ENCODE data around the gene CLDN17.
A peak's percentile ranks its signal among the peaks of the same experiment; 100 is the strongest.

Gene CLDN17

DNA sequence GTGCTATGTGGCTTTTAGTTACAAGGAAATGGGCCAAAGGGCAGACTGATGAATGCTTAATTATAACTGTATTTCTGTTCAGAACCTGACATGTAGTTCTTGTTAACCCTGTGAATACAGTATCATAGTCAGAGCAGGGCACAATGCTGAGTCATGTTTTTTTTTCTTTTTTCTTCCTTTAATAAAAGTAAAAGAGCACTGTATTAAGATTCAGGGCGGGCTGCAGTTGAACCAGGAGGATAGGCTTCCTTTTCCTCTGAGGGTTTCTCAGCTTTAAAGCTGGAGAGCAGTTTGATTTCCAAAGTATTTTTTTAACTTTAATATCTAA, 40.6 kb upstream of the CLDN17 start:
- Histone ChIP-seq H3K4me1 (ENCODE audit: control insufficient read depth, insufficient read depth, low read depth, low read length) (no peaks in the 10 kb centered on the region), H3K27me3 (ENCODE audit: control insufficient read depth in 1 of 2, insufficient read depth in 1 of 2, low read length in 2 of 2) (no peaks in the 10 kb centered on the region), H3K79me1 (replicated peaks; ENCODE audit: low read length, poor library complexity, severe bottlenecking) (no peaks in the 10 kb centered on the region), H2BK15ac (ENCODE audit: low read depth, poor library complexity, severe bottlenecking) (no peak overlapping the region), H4K91ac (ENCODE audit: low read length) (no peak overlapping the region), H3K23ac (ENCODE audit: low read length in 2 of 2) (no peak overlapping the region), H3K4me3 (ENCODE audit: insufficient read depth in 1 of 2, low read depth in 1 of 2, low read length in 2 of 2) (peak overlapping the region in 1 of 2 experiments; percentile 21), H3K9ac (ENCODE audit: low read length) (peak overlapping the region; percentile 81), H3K27ac (ENCODE audit: low read length, poor library complexity, severe bottlenecking) (no peak overlapping the region), H4K8ac (ENCODE audit: low read length) (no peak overlapping the region), H3K4me2 (ENCODE audit: low read length, poor library complexity, severe bottlenecking) (no peak overlapping the region), H3K14ac (ENCODE audit: low read length in 2 of 2) (no peak overlapping the region), H3K18ac (ENCODE audit: low read depth in 1 of 2, low read length in 2 of 2) (no peak overlapping the region), H3K9me3 (ENCODE audit: control insufficient read depth, low read length) (no peaks in the 10 kb centered on the region), H2BK12ac (ENCODE audit: low read length in 2 of 2) (no peak overlapping the region), H2BK120ac (ENCODE audit: low read depth, low read length) (no peak overlapping the region), H2BK5ac (ENCODE audit: low read depth, low read length, poor library complexity, severe bottlenecking) (no peak overlapping the region), H3K4ac (ENCODE audit: low read depth in 1 of 2, low read length in 2 of 2) (no peak overlapping the region), H2AK5ac (ENCODE audit: low read length, severe bottlenecking) (no peak overlapping the region), H3K36me3 (ENCODE audit: control insufficient read depth in 1 of 2, insufficient read depth in 2 of 2, low read depth in 1 of 2, low read length in 2 of 2) (no peaks in the 10 kb centered on the region), H2AFZ (ENCODE audit: low read depth, low read length) (no peak overlapping the region)
- DNase-seq: no peak
- WGBS: no CpG with 5 or more reads among the region's 1 CpG

DNA sequence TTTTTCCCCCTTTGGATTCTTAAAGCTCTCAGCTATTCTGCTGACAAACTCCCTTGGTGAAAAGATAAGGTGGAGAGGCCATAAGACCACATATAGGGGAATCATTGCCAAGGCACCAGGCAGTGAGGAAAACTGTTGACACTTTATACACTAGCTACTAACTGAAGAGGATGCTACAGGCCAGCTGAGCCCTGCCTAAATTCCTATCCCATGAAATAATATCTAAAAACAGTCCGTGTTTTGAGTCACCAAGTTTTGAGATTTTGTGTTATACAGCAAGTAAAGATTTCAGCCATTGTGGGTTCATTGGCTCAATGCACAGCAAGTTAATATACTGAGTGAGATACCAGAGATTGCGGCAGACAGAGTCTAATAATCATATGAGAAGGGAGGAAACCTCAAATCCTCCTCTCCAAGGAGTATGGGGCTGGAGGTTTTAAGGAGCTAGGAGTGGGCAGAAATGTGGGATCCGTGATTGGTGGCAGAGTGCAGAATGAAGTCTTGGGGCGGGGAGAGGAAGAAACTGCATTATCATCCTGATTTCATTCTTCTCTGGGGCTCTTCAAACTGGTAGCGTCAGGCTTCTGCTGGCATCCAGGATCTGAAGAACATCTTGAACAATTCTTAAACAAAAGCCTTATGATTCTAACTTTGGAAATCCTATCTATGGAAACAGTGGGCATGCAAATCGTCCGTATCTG, 40.1 kb upstream of the CLDN17 start:
- Histone ChIP-seq H3K79me1 (replicated peaks; ENCODE audit: low read length, poor library complexity, severe bottlenecking) (no peaks in the 10 kb centered on the region), H3K18ac (ENCODE audit: low read depth in 1 of 2, low read length in 2 of 2) (no peak overlapping the region), H4K91ac (ENCODE audit: low read length) (no peak overlapping the region), H3K27me3 (ENCODE audit: control insufficient read depth in 1 of 2, insufficient read depth in 1 of 2, low read length in 2 of 2) (no peaks in the 10 kb centered on the region), H2BK12ac (ENCODE audit: low read length in 2 of 2) (no peak overlapping the region), H3K4ac (ENCODE audit: low read depth in 1 of 2, low read length in 2 of 2) (no peak overlapping the region), H3K9ac (ENCODE audit: low read length) (peak overlapping the region; percentile 81), H2AFZ (ENCODE audit: low read depth, low read length) (no peak overlapping the region), H2BK15ac (ENCODE audit: low read depth, poor library complexity, severe bottlenecking) (no peak overlapping the region), H3K14ac (ENCODE audit: low read length in 2 of 2) (no peak overlapping the region), H2AK5ac (ENCODE audit: low read length, severe bottlenecking) (no peak overlapping the region), H2BK120ac (ENCODE audit: low read depth, low read length) (no peak overlapping the region), H3K4me3 (ENCODE audit: insufficient read depth in 1 of 2, low read depth in 1 of 2, low read length in 2 of 2) (peak overlapping the region in 1 of 2 experiments; percentile 21), H3K9me3 (ENCODE audit: control insufficient read depth, low read length) (no peaks in the 10 kb centered on the region), H2BK5ac (ENCODE audit: low read depth, low read length, poor library complexity, severe bottlenecking) (no peak overlapping the region), H3K36me3 (ENCODE audit: control insufficient read depth in 1 of 2, insufficient read depth in 2 of 2, low read depth in 1 of 2, low read length in 2 of 2) (no peaks in the 10 kb centered on the region), H4K8ac (ENCODE audit: low read length) (no peak overlapping the region), H3K23ac (ENCODE audit: low read length in 2 of 2) (no peak overlapping the region), H3K4me2 (ENCODE audit: low read length, poor library complexity, severe bottlenecking) (no peak overlapping the region), H3K27ac (ENCODE audit: low read length, poor library complexity, severe bottlenecking) (no peak overlapping the region), H3K4me1 (ENCODE audit: control insufficient read depth, insufficient read depth, low read depth, low read length) (no peaks in the 10 kb centered on the region)
- peak; percentile 40 for DNase-seq
- 66% methylated on average over 7 of the region's 7 CpGs for WGBS

DNA sequence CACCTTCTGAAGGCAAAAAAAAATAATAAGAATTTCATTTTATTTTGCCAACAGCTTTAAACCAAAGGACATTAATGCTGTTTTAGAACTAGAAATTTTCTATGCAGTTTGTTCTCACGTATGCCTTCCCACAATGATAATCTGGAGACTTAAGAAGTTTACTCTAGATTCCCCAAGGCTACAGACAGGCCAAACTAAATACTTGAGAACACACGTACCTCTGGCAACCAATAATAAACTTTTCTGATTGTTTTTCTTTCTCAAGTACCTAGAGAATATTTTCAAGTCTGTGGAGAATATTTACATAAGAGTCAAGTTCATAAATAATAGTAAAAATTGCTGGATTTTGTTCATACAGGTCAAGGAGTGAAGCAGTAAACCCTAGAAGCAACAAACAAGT, 33.4 kb upstream of the CLDN17 start:
- no peaks in the 10 kb centered on the region for H3K79me1 ChIP-seq (replicated peaks; ENCODE audit: low read length, poor library complexity, severe bottlenecking)
- H3K27ac ChIP-seq (ENCODE audit: low read length, poor library complexity, severe bottlenecking): no peak overlapping the region
- H3K9me3 ChIP-seq (ENCODE audit: control insufficient read depth, low read length): no peaks in the 10 kb centered on the region
- no peak overlapping the region for H2AK5ac ChIP-seq (ENCODE audit: low read length, severe bottlenecking)
- H2BK5ac ChIP-seq (ENCODE audit: low read depth, low read length, poor library complexity, severe bottlenecking): no peak overlapping the region
- DNase-seq: no peak
- H2BK12ac ChIP-seq (ENCODE audit: low read length in 2 of 2): no peak overlapping the region
- H3K18ac ChIP-seq (ENCODE audit: low read depth in 1 of 2, low read length in 2 of 2): no peak overlapping the region
- WGBS: 56% methylated on average over 1 of the region's 2 CpGs
- H3K14ac ChIP-seq (ENCODE audit: low read length in 2 of 2): no peak overlapping the region
- H3K9ac ChIP-seq (ENCODE audit: low read length): no peak overlapping the region
- no peak overlapping the region for H3K4me3 ChIP-seq (ENCODE audit: insufficient read depth in 1 of 2, low read depth in 1 of 2, low read length in 2 of 2)
- H2AFZ ChIP-seq (ENCODE audit: low read depth, low read length): no peak overlapping the region
- no peak overlapping the region for H3K4ac ChIP-seq (ENCODE audit: low read depth in 1 of 2, low read length in 2 of 2)
- H3K23ac ChIP-seq (ENCODE audit: low read length in 2 of 2): no peak overlapping the region
- H2BK120ac ChIP-seq (ENCODE audit: low read depth, low read length): no peak overlapping the region
- H3K27me3 ChIP-seq (ENCODE audit: control insufficient read depth in 1 of 2, insufficient read depth in 1 of 2, low read length in 2 of 2): no peaks in the 10 kb centered on the region
- no peak overlapping the region for H4K8ac ChIP-seq (ENCODE audit: low read length)
- H3K4me2 ChIP-seq (ENCODE audit: low read length, poor library complexity, severe bottlenecking): no peak overlapping the region
- H3K4me1 ChIP-seq (ENCODE audit: control insufficient read depth, insufficient read depth, low read depth, low read length): no peaks in the 10 kb centered on the region
- no peaks in the 10 kb centered on the region for H3K36me3 ChIP-seq (ENCODE audit: control insufficient read depth in 1 of 2, insufficient read depth in 2 of 2, low read depth in 1 of 2, low read length in 2 of 2)
- no peak overlapping the region for H2BK15ac ChIP-seq (ENCODE audit: low read depth, poor library complexity, severe bottlenecking)
- no peak overlapping the region for H4K91ac ChIP-seq (ENCODE audit: low read length)

- no peak overlapping the region for H3K23ac ChIP-seq (ENCODE audit: low read length in 2 of 2)
- H3K27ac ChIP-seq (ENCODE audit: low read length, poor library complexity, severe bottlenecking): no peak overlapping the region
- H3K9me3 ChIP-seq (ENCODE audit: control insufficient read depth, low read length): no peaks in the 10 kb centered on the region
- no peaks in the 10 kb centered on the region for H3K36me3 ChIP-seq (ENCODE audit: control insufficient read depth in 1 of 2, insufficient read depth in 2 of 2, low read depth in 1 of 2, low read length in 2 of 2)
- H2BK120ac ChIP-seq (ENCODE audit: low read depth, low read length): no peak overlapping the region
- H3K27me3 ChIP-seq (ENCODE audit: control insufficient read depth in 1 of 2, insufficient read depth in 1 of 2, low read length in 2 of 2): no peaks in the 10 kb centered on the region
- WGBS: no CpG with 5 or more reads among the region's 2 CpGs
- H2BK5ac ChIP-seq (ENCODE audit: low read depth, low read length, poor library complexity, severe bottlenecking): no peak overlapping the region
- H2AK5ac ChIP-seq (ENCODE audit: low read length, severe bottlenecking): no peak overlapping the region
- H3K9ac ChIP-seq (ENCODE audit: low read length): no peak overlapping the region
- H3K79me1 ChIP-seq (replicated peaks; ENCODE audit: low read length, poor library complexity, severe bottlenecking): no peaks in the 10 kb centered on the region
- H2BK12ac ChIP-seq (ENCODE audit: low read length in 2 of 2): no peak overlapping the region
- no peaks in the 10 kb centered on the region for H3K4me1 ChIP-seq (ENCODE audit: control insufficient read depth, insufficient read depth, low read depth, low read length)
- H3K4me2 ChIP-seq (ENCODE audit: low read length, poor library complexity, severe bottlenecking): no peak overlapping the region
- H3K4me3 ChIP-seq (ENCODE audit: insufficient read depth in 1 of 2, low read depth in 1 of 2, low read length in 2 of 2): no peak overlapping the region
- DNase-seq: peak; percentile 2
- no peak overlapping the region for H2AFZ ChIP-seq (ENCODE audit: low read depth, low read length)
- H3K18ac ChIP-seq (ENCODE audit: low read depth in 1 of 2, low read length in 2 of 2): no peak overlapping the region
- H3K4ac ChIP-seq (ENCODE audit: low read depth in 1 of 2, low read length in 2 of 2): no peak overlapping the region
- H3K14ac ChIP-seq (ENCODE audit: low read length in 2 of 2): no peak overlapping the region
- H2BK15ac ChIP-seq (ENCODE audit: low read depth, poor library complexity, severe bottlenecking): no peak overlapping the region
- H4K91ac ChIP-seq (ENCODE audit: low read length): no peak overlapping the region
- no peak overlapping the region for H4K8ac ChIP-seq (ENCODE audit: low read length)
Observed at GRCh38 chr21:30194701-30195299, 28.2 kb upstream of the CLDN17 start.

Data from mesenchymal stem cell (in vitro differentiated cells and primary cell).